ENCODE measurements around the gene CACNA1G. TPM values are rescaled to one million over a fixed set of nuclear protein-coding genes. Genes with fewer than 3 reads are reported as not detected.

CACNA1G gene
- polyA plus RNA-seq, 1 donor from 2014 or later, result 10.9 TPM

GRCh38 chr17:50593321-50593720, 32.8 kb downstream of the CACNA1G start (continued):
- no peak for TF ChIP-seq EZH2 (IDR thresholded peaks at IDR 0.05; ENCODE audit: borderline replicate concordance, insufficient read depth, low read length, poor library complexity, severe bottlenecking)
- TF ChIP-seq RAD21 (conservative IDR thresholded peaks at IDR 0.05), result no peak

- Histone ChIP-seq H3K27me3 (ENCODE audit: insufficient read depth, low read depth, low read length) (no peaks in the 10 kb centered on the region), H3K9me2 (ENCODE audit: insufficient read depth, low read length) (no peaks in the 10 kb centered on the region), H3K9me3 (ENCODE audit: low read length) (no peaks in the 10 kb centered on the region), H2AFZ (ENCODE audit: low read depth, low read length) (no peak overlapping the region), H4K20me1 (ENCODE audit: insufficient read depth) (no peaks in the 10 kb centered on the region), H3K27ac (ENCODE audit: low read length) (peak overlapping the region; percentile 70), H3K9ac (ENCODE audit: low read length) (peak overlapping the region; percentile 51), H3K4me3 (ENCODE audit: low read length) (peak overlapping the region; percentile 37), H3K36me3 (ENCODE audit: insufficient read depth, low read length) (no peaks in the 10 kb centered on the region), H3K79me2 (replicated peaks; ENCODE audit: insufficient read depth, low read length) (no peaks in the 10 kb centered on the region), H3F3A (ENCODE audit: insufficient read depth, low read length, poor library complexity, severe bottlenecking) (no peaks in the 10 kb centered on the region), H3K4me2 (ENCODE audit: low read length) (no peak overlapping the region)
- TF ChIP-seq POLR2AphosphoS5 (IDR thresholded peaks at IDR 0.05) (no peak), CTCF (IDR thresholded peaks at IDR 0.05; ENCODE audit: poor library complexity, severe bottlenecking) (no peak), EP300 (conservative IDR thresholded peaks at IDR 0.05; ENCODE audit: poor library complexity, severe bottlenecking) (no peak), TAF1 (IDR thresholded peaks at IDR 0.05; ENCODE audit: low read depth) (no peak), SMC3 (conservative IDR thresholded peaks at IDR 0.05; ENCODE audit: poor library complexity) (no peak), EZH2 (IDR thresholded peaks at IDR 0.05; ENCODE audit: borderline replicate concordance, insufficient read depth, low read length, poor library complexity, severe bottlenecking) (no peak), RAD21 (conservative IDR thresholded peaks at IDR 0.05) (no peak)
Measured at GRCh38 chr17:50594128-50594823, 33.8 kb downstream of the CACNA1G start.

- no peak overlapping the region for H2AFZ ChIP-seq (ENCODE audit: low read depth, low read length)
- no peaks in the 10 kb centered on the region for H4K20me1 ChIP-seq (ENCODE audit: insufficient read depth)
- no peaks in the 10 kb centered on the region for H3K9me2 ChIP-seq (ENCODE audit: insufficient read depth, low read length)
- TF ChIP-seq EZH2 (IDR thresholded peaks at IDR 0.05; ENCODE audit: borderline replicate concordance, insufficient read depth, low read length, poor library complexity, severe bottlenecking), result no peak
- no peak for TF ChIP-seq TAF1 (IDR thresholded peaks at IDR 0.05; ENCODE audit: low read depth)
- no peak for TF ChIP-seq REST (IDR thresholded peaks at IDR 0.05; ENCODE audit: borderline replicate concordance)
- TF ChIP-seq POLR2AphosphoS5 (IDR thresholded peaks at IDR 0.05), result no peak
- no peak for TF ChIP-seq SMC3 (conservative IDR thresholded peaks at IDR 0.05; ENCODE audit: poor library complexity)
- TF ChIP-seq RAD21 (conservative IDR thresholded peaks at IDR 0.05), result no peak
- no peak for TF ChIP-seq CTCF (IDR thresholded peaks at IDR 0.05; ENCODE audit: poor library complexity, severe bottlenecking)
- no peak for TF ChIP-seq EP300 (conservative IDR thresholded peaks at IDR 0.05; ENCODE audit: poor library complexity, severe bottlenecking)
- no peak for TF ChIP-seq MXI1 (conservative IDR thresholded peaks at IDR 0.05; ENCODE audit: poor library complexity, severe bottlenecking)
- H3K27me3 ChIP-seq (ENCODE audit: insufficient read depth, low read depth, low read length), result no peaks in the 10 kb centered on the region
- H3K4me3 ChIP-seq (ENCODE audit: low read length), result no peak overlapping the region
- H3K9ac ChIP-seq (ENCODE audit: low read length), result peak overlapping the region; percentile 24
- H3K36me3 ChIP-seq (ENCODE audit: insufficient read depth, low read length), result no peaks in the 10 kb centered on the region
- no peaks in the 10 kb centered on the region for H3F3A ChIP-seq (ENCODE audit: insufficient read depth, low read length, poor library complexity, severe bottlenecking)
- H3K79me2 ChIP-seq (replicated peaks; ENCODE audit: insufficient read depth, low read length), result no peaks in the 10 kb centered on the region
- H3K27ac ChIP-seq (ENCODE audit: low read length), result no peak overlapping the region
- no peak overlapping the region for H3K4me2 ChIP-seq (ENCODE audit: low read length)
- H3K9me3 ChIP-seq (ENCODE audit: low read length), result no peaks in the 10 kb centered on the region
Measured at GRCh38 chr17:50594892-50595291, 34.4 kb downstream of the CACNA1G start.

Data from neural cell (in vitro differentiated cells).